Spleen (tissue), 7 donors: ENCODE measurements around the gene FREM3.

Experiments used
- POLR2A ChIP-seq, 3 donors: fragments of 450-650 bp; IDR thresholded peaks; one replicate each; pipeline ENCODE4 v1.5.1; 2017; ENCODE audit warnings: antibody characterized with exemption in 3 of 3, mild to moderate bottlenecking in 1 of 3
- POLR2AphosphoS5 ChIP-seq, 3 donors: sonication (generic); formaldehyde crosslinking; IDR thresholded peaks; one replicate each; pipeline ENCODE4 v1.5.1; 2017; ENCODE audit warnings: antibody characterized with exemption in 3 of 3
- TF ChIP-seq, protein P1 (sequence below), 11 experiments: fragments of 200-600 bp in 7 of 11; fragments of 450-650 bp in 4 of 11; sonication (generic) in 4 of 11; IDR thresholded peaks in 8 of 11; conservative IDR thresholded peaks in 3 of 11; 1 replicate in 7 of 11; 2 replicates in 4 of 11; pipeline versions ENCODE4 v1.4.0 to v1.8.0; 2016 to 2021; ENCODE audit warnings: antibody characterized with exemption in 11 of 11, inconsistent platforms in 4 of 11, mild to moderate bottlenecking in 1 of 11
- donor health status: DM: no; HTN: no; CAD: no; lungs with moderate emphysema.
- donor health status: DM: no; HTN: no; CAD: no.
- donor health status: DM: no; HTN: no; CAD: no.

DNA sequence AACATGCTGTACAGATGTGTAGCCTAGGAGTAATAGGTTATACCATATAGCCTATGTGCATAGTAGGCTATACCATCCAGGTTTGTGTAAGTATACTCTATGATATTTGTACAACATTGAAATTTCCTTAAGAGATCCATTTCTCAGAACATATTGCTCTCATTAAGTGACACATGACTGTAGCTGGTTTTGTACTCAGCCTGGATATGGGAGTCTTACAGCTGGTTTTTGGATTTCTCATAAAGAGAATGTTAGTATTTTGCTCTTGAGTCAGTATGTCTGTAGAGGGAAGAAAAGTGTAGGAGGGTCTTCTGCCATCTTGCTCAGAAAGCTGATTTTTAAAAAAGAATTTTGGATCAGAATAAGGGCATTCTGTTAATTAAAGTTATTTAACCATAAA is 101.7 kb downstream of the FREM3 start:
- no peak for TF ChIP-seq POLR2A (IDR thresholded peaks at IDR 0.05)
- TF ChIP-seq, protein P1, sequence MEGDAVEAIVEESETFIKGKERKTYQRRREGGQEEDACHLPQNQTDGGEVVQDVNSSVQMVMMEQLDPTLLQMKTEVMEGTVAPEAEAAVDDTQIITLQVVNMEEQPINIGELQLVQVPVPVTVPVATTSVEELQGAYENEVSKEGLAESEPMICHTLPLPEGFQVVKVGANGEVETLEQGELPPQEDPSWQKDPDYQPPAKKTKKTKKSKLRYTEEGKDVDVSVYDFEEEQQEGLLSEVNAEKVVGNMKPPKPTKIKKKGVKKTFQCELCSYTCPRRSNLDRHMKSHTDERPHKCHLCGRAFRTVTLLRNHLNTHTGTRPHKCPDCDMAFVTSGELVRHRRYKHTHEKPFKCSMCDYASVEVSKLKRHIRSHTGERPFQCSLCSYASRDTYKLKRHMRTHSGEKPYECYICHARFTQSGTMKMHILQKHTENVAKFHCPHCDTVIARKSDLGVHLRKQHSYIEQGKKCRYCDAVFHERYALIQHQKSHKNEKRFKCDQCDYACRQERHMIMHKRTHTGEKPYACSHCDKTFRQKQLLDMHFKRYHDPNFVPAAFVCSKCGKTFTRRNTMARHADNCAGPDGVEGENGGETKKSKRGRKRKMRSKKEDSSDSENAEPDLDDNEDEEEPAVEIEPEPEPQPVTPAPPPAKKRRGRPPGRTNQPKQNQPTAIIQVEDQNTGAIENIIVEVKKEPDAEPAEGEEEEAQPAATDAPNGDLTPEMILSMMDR (IDR thresholded peaks at IDR 0.05 in 8 of 11, conservative IDR thresholded peaks at IDR 0.05 in 3 of 11) = no peak
- no peak for TF ChIP-seq POLR2AphosphoS5 (IDR thresholded peaks at IDR 0.05)
